H1 (cell line): ENCODE data around the gene HELZ2. TPM values are rescaled to one million over a fixed set of nuclear protein-coding genes. Genes with fewer than 3 reads are reported as not detected.

ENCODE experiments used
- CTCF ChIA-PET: fragments of 300-600 bp; sonication (Branson Sonifier 250); formaldehyde crosslinking; loops from one replicate; lab custom pipeline; 2021; ENCODE audit not compliant: partially characterized antibody; lab: Charles Lee
- POLR2A ChIA-PET: fragments of 300-600 bp; sonication (Branson Sonifier 250); formaldehyde crosslinking; loops from one replicate; lab custom pipeline; 2021; ENCODE audit warnings: inconsistent platforms; ENCODE audit not compliant: partially characterized antibody; lab: Charles Lee
- DNase-seq, 2 experiments: peaks; one replicate each; pipeline versions ENCODE4 v3.0.0 to v3.0.0-alpha.2; 2010 to 2022; ENCODE audit warnings: low spot score in 2 of 2, low read depth in 1 of 2, mixed read lengths in 1 of 2
- FAIRE-seq: peaks from 2 replicates; lab custom pipeline; 2011; peaks lifted over from hg19 to GRCh38; lab: Jason Lieb, UNC
- H2AFZ ChIP-seq: 2 replicates; pipeline ENCODE4 v1.8.1; 2012; ENCODE audit warnings: low read length, inconsistent platforms
- H2AK5ac ChIP-seq: 2 replicates; pipeline ENCODE4 v1.6.1; 2013; ENCODE audit warnings: low read depth, low read length
- H2BK120ac ChIP-seq: replicated peaks from 2 replicates; pipeline ENCODE3; 2013; ENCODE audit warnings: low read depth, low read length, inconsistent platforms
- H2BK12ac ChIP-seq: 2 replicates; pipeline ENCODE4 v1.6.1; 2013; ENCODE audit warnings: low read depth, low read length
- H2BK15ac ChIP-seq: 2 replicates; pipeline ENCODE4 v1.6.1; 2013; ENCODE audit warnings: low read length
- H2BK20ac ChIP-seq: 2 replicates; pipeline ENCODE4 v1.6.1; 2013; ENCODE audit warnings: low read length
- H2BK5ac ChIP-seq: 2 replicates; pipeline ENCODE4 v1.6.1; 2013; ENCODE audit warnings: low read depth, low read length
- H3K14ac ChIP-seq: 2 replicates; pipeline ENCODE4 v1.6.1; 2013; ENCODE audit warnings: inconsistent platforms; ENCODE audit not compliant: insufficient read length
- H3K18ac ChIP-seq: 2 replicates; pipeline ENCODE4 v1.6.1; 2013; ENCODE audit warnings: low read length; ENCODE audit errors: extremely low read depth
- H3K23ac ChIP-seq: 2 replicates; pipeline ENCODE4 v1.6.1; 2013; ENCODE audit warnings: inconsistent platforms; ENCODE audit not compliant: insufficient read length
- H3K23me2 ChIP-seq: 2 replicates; pipeline ENCODE4 v1.6.1; 2013; ENCODE audit warnings: low read depth, low read length
- H3K27ac ChIP-seq: 2 replicates; pipeline ENCODE4 v1.6.1; 2011; ENCODE audit warnings: low read depth, low read length, inconsistent platforms
- H3K27me3 ChIP-seq, 4 experiments: replicated peaks in 1 of 4; 1 replicate in 1 of 4; 2 replicates in 3 of 4; pipeline versions ENCODE4 v1.6.1 to v1.8.1; 2011 to 2013; ENCODE audit warnings: low read length in 3 of 4, mild to moderate bottlenecking in 3 of 4, inconsistent platforms in 2 of 4, mixed read lengths in 2 of 4, moderate library complexity in 1 of 4; ENCODE audit not compliant: control insufficient read depth in 3 of 4, insufficient read depth in 3 of 4; ENCODE audit errors: extremely low read depth in 1 of 4
- H3K36me3 ChIP-seq, 4 experiments: 2 replicates each; pipeline versions ENCODE4 v1.6.1 to v1.8.1; 2011 to 2013; ENCODE audit warnings: mild to moderate bottlenecking in 4 of 4, low read length in 3 of 4, moderate library complexity in 2 of 4, control low read depth in 1 of 4, inconsistent platforms in 1 of 4; ENCODE audit not compliant: insufficient read depth in 4 of 4, control insufficient read depth in 2 of 4
- H3K4ac ChIP-seq: replicated peaks from 2 replicates; pipeline ENCODE3; 2013; ENCODE audit warnings: low read length, low read depth, mixed read lengths, inconsistent platforms; ENCODE audit not compliant: insufficient read length
- H3K4me1 ChIP-seq, 4 experiments: replicated peaks in 1 of 4; 1 replicate in 1 of 4; 2 replicates in 3 of 4; pipeline versions ENCODE4 v1.6.1 to v1.8.1; 2011 to 2013; ENCODE audit warnings: low read length in 3 of 4, inconsistent platforms in 2 of 4, mixed read lengths in 1 of 4; ENCODE audit not compliant: insufficient read depth in 4 of 4, control insufficient read depth in 3 of 4
- H3K4me2 ChIP-seq, 2 experiments: 2 replicates each; pipeline versions ENCODE4 v1.6.1 to v1.8.1; 2011 to 2013; ENCODE audit warnings: low read depth in 2 of 2, low read length in 2 of 2, control low read depth in 1 of 2, inconsistent platforms in 1 of 2, mild to moderate bottlenecking in 1 of 2; ENCODE audit not compliant: insufficient read depth in 1 of 2
- H3K4me3 ChIP-seq, 4 experiments: fragments of 200-600, 300-600 bp in 1 of 4; sonication (generic), shearing (Covaris generic), sonication (Bioruptor Twin) in 1 of 4; 2 replicates each; pipeline versions ENCODE4 v1.5.1 to v1.8.1; 2011 to 2016; ENCODE audit warnings: low read length in 4 of 4, low read depth in 3 of 4, control low read depth in 2 of 4, inconsistent platforms in 2 of 4, mild to moderate bottlenecking in 2 of 4, mixed read lengths in 1 of 4, moderate library complexity in 1 of 4; ENCODE audit not compliant: insufficient read depth in 2 of 4; ENCODE audit errors: extremely low read depth in 1 of 4
- H3K56ac ChIP-seq: replicated peaks from 2 replicates; pipeline ENCODE3; 2013; ENCODE audit warnings: low read depth, mild to moderate bottlenecking, mixed read lengths, low read length, inconsistent platforms; ENCODE audit not compliant: insufficient read length
- H3K79me1 ChIP-seq: 2 replicates; pipeline ENCODE4 v1.6.1; 2013; ENCODE audit warnings: low read depth, low read length, control low read depth
- H3K79me2 ChIP-seq, 2 experiments: 2 replicates each; pipeline versions ENCODE4 v1.6.1 to v1.8.1; 2012 to 2013; ENCODE audit warnings: low read length in 2 of 2, mild to moderate bottlenecking in 2 of 2, inconsistent platforms in 1 of 2; ENCODE audit not compliant: insufficient read depth in 2 of 2, control insufficient read depth in 1 of 2
- H3K9ac ChIP-seq, 4 experiments: replicated peaks in 1 of 4; 1 replicate in 1 of 4; 2 replicates in 3 of 4; pipeline versions ENCODE4 v1.6.1 to v1.8.1; 2011 to 2013; ENCODE audit warnings: low read depth in 3 of 4, low read length in 3 of 4, control low read depth in 2 of 4, mild to moderate bottlenecking in 2 of 4, moderate library complexity in 2 of 4, inconsistent platforms in 1 of 4; ENCODE audit errors: extremely low read depth in 1 of 4
- H3K9me3 ChIP-seq, 2 experiments: 2 replicates each; pipeline versions ENCODE4 v1.6.1 to v1.8.1; 2012 to 2013; ENCODE audit warnings: mild to moderate bottlenecking in 2 of 2, moderate library complexity in 2 of 2, control low read depth in 1 of 2, inconsistent platforms in 1 of 2, low read depth in 1 of 2, low read length in 1 of 2, mixed read lengths in 1 of 2; ENCODE audit not compliant: insufficient read depth in 2 of 2
- H4K20me1 ChIP-seq, 2 experiments: replicated peaks in 1 of 2; 2 replicates each; pipeline versions ENCODE3 to v1.8.1; 2011 to 2013; ENCODE audit warnings: inconsistent platforms in 2 of 2, low read length in 2 of 2, mild to moderate bottlenecking in 1 of 2; ENCODE audit not compliant: insufficient read depth in 2 of 2, control insufficient read depth in 1 of 2
- H4K5ac ChIP-seq: 2 replicates; pipeline ENCODE4 v1.6.1; 2013; ENCODE audit warnings: low read length, low read depth, mixed read lengths, inconsistent platforms; ENCODE audit not compliant: insufficient read length
- H4K8ac ChIP-seq: 2 replicates; pipeline ENCODE4 v1.8.0; 2013; ENCODE audit warnings: mild to moderate bottlenecking, moderate library complexity, low read length, inconsistent platforms; ENCODE audit not compliant: insufficient read depth; ENCODE audit errors: extremely low read depth
- H4K91ac ChIP-seq: replicated peaks from 2 replicates; pipeline ENCODE3; 2013; ENCODE audit warnings: low read length, mixed read lengths, inconsistent platforms; ENCODE audit not compliant: insufficient read length
- GABPA ChIP-seq: IDR thresholded peaks from 2 replicates; pipeline ENCODE4 v1.6.1; 2011; ENCODE audit warnings: mild to moderate bottlenecking, low read length, moderate library complexity, borderline replicate concordance; ENCODE audit not compliant: insufficient read depth
- KDM4A ChIP-seq: IDR thresholded peaks from one replicate; pipeline ENCODE4 v1.7.1; 2012; ENCODE audit warnings: low read depth, mild to moderate bottlenecking, moderate library complexity, low read length, inconsistent platforms; ENCODE audit not compliant: severe bottlenecking
- WGBS, 2 experiments: shearing (Covaris generic) in 1 of 2; methylation state at CpG; one replicate each; pipeline versions ENCODE4 v1.1.6 to v1.1.7; 2013 to 2015; ENCODE audit warnings: low lambda C conversion rate in 2 of 2, mixed read lengths in 2 of 2, inconsistent platforms in 1 of 2, low coverage in 1 of 2, missing lambda C conversion rate in 1 of 2; ENCODE audit not compliant: insufficient replicate concordance in 2 of 2, insufficient coverage in 1 of 2, insufficient read length in 1 of 2; ENCODE audit errors: extremely low coverage in 1 of 2, missing lambda C conversion rate in 1 of 2; 5-methylcytosine and 5-hydroxymethylcytosine counted together
- polyA plus RNA-seq, 7 experiments: library from polyadenylated mRNA; depleted of rRNA in 3 of 7; stranded (reverse) in 5 of 7; unstranded in 2 of 7; fragments of >200 nt in 5 of 7; fragments of 200-250 nt in 2 of 7; gene quantifications; 1 replicate in 5 of 7; 2 replicates in 1 of 7; 4 replicates in 1 of 7; pipeline versions ENCODE4 v1.2.1 to v1.2.3, GENCODE V29; 2011 to 2013; ENCODE audit warnings: missing spikeins in 2 of 7, mixed read lengths in 2 of 7
- total RNA-seq: library from RNA; stranded (reverse); fragmentation: NEBNext Ultra II Directional; extraction: Animal tissue kit (Norgen Biotek cat#: 25700); gene quantifications from 2 replicates; pipeline ENCODE4 v1.2.1, GENCODE V29; 2021

HELZ2 gene
- total and polyA plus RNA-seq, 2 of the 8 experiments (the other 6 are each of a cell fraction or from before 2014, with no cell fraction given) = 7.9 to 17.5 TPM

GRCh38 chr20:63554361-63555278 is 19.4 kb downstream of the HELZ2 start:
- H3K9me3 ChIP-seq = no peaks in the 10 kb centered on the region
- no peak overlapping the region for H4K91ac ChIP-seq
- WGBS, 2 experiments = 72% methylated on average over 34 of the region's 38 CpGs; no CpG with 5 or more reads in 1 of the 2 experiments
- POLR2A ChIA-PET = interaction anchor here (1.4 to 1.5 kb wide), 3 partner anchors 34 to 183 kb away, joined by 4 to 7 read pairs (median 5); partner anchors contain the start of genes GMEB2 and PPDPF
- H3K4me3 ChIP-seq = peak overlapping the region; percentile 47 to 99 (median 52)
- no peak overlapping the region for H3K56ac ChIP-seq
- no peak overlapping the region for H2BK120ac ChIP-seq
- H4K5ac ChIP-seq = peak overlapping the region; percentile 21
- H2AFZ ChIP-seq = no peak overlapping the region
- H3K4ac ChIP-seq = no peak overlapping the region
- no peak overlapping the region; the same call in 1 of the 2 replicates for H3K18ac ChIP-seq
- TF ChIP-seq GABPA = no peak
- peak; percentile 14 for TF ChIP-seq KDM4A
- CTCF ChIA-PET = interaction anchor here (0.6 to 2.5 kb wide), 6 partner anchors 16 to 330 kb away, joined by 3 to 17 read pairs (median 3); partner anchors contain the start of gene PTK6
- FAIRE-seq (no peak), DNase-seq (no peak)
- H2BK5ac ChIP-seq = no peak overlapping the region
- H3K27ac ChIP-seq = no peak overlapping the region
- peaks cover 0 to 1% of the 10 kb centered on the region in 2 experiments for H4K20me1 ChIP-seq
- peak overlapping the region; percentile 79 for H4K8ac ChIP-seq
- H2BK20ac ChIP-seq = no peak overlapping the region; the same call in 1 of the 2 replicates
- H3K27me3 ChIP-seq = no peaks in the 10 kb centered on the region; a peak in 1 of 7 replicates
- peak overlapping the region; percentile 9; the same call in 1 of the 2 replicates for H2BK12ac ChIP-seq
- no peak overlapping the region; the same call in 1 of the 2 replicates for H2BK15ac ChIP-seq
- H3K23me2 ChIP-seq = peaks cover 4% of the 10 kb centered on the region; the same call in 1 of the 2 replicates
- peaks cover 0 to 19% (median 14%) of the 10 kb centered on the region in 4 experiments; a peak in 6 of 7 replicates for H3K4me1 ChIP-seq
- no peaks in the 10 kb centered on the region for H3K36me3 ChIP-seq
- H3K14ac ChIP-seq = no peak overlapping the region
- H2AK5ac ChIP-seq = no peak overlapping the region
- no peaks in the 10 kb centered on the region for H3K79me2 ChIP-seq
- H3K23ac ChIP-seq = no peak overlapping the region
- no peaks in the 10 kb centered on the region for H3K79me1 ChIP-seq
- H3K4me2 ChIP-seq = peak overlapping the region; percentile 49 to 95
- 0 out of 7 replicates have a peak overlapping the region, but pooled peaks of 1 of the 4 experiments have one; percentile 8 for H3K9ac ChIP-seq
